HG02678 (cell line): ENCODE results near the gene ERBB4.
"Not testable (repeated sequence)": the region's sequence is repeated elsewhere in the genome, so short reads cannot be mapped to it uniquely, and the experiment has no call there.

Experiments
- ATAC-seq: cut with Tn5 transposase; IDR thresholded peaks from one replicate; pipeline ENCODE4 v1.9.1; 2021; ENCODE audit warnings: mild to moderate bottlenecking, moderate library complexity; ENCODE audit not compliant: unreplicated experiment

ERBB4 gene

GRCh38 chr2:212022966-212023365, 515.6 kb downstream of the ERBB4 start:
- no peak for ATAC-seq

- ATAC-seq, result no peak
Observed at GRCh38 chr2:212021947-212022346, 516.7 kb downstream of the ERBB4 start.

- ATAC-seq, result no peak
Observed at GRCh38 chr2:212015588-212015987, 523.0 kb downstream of the ERBB4 start.

GRCh38 chr2:212013626-212014025, 525.0 kb downstream of the ERBB4 start:
- ATAC-seq, result no peak

- not testable (repeated sequence) for ATAC-seq
Observed at GRCh38 chr2:212010305-212010704, 528.3 kb downstream of the ERBB4 start.

- no peak for ATAC-seq
Observed at GRCh38 chr2:212007972-212008371, 530.6 kb downstream of the ERBB4 start.

- ATAC-seq, result no peak
Observed at GRCh38 chr2:212005085-212005671, 533.4 kb downstream of the ERBB4 start.

- ATAC-seq, result no peak
Observed at GRCh38 chr2:212001325-212001724, 537.3 kb downstream of the ERBB4 start.

GRCh38 chr2:211996857-211997256, 541.7 kb downstream of the ERBB4 start:
- ATAC-seq, result no peak

GRCh38 chr2:211994806-211995205, 543.8 kb downstream of the ERBB4 start:
- no peak for ATAC-seq

GRCh38 chr2:211990335-211990734, 548.3 kb downstream of the ERBB4 start:
- no peak for ATAC-seq

- ATAC-seq, result no peak
Observed at GRCh38 chr2:211986313-211986712, 552.3 kb downstream of the ERBB4 start.

GRCh38 chr2:211985393-211985792, 553.2 kb downstream of the ERBB4 start:
- no peak for ATAC-seq

GRCh38 chr2:211982162-211982561, 556.4 kb downstream of the ERBB4 start:
- no peak for ATAC-seq

- no peak for ATAC-seq
Observed at GRCh38 chr2:211981451-211981850, 557.2 kb downstream of the ERBB4 start.

GRCh38 chr2:211976076-211976475, 562.5 kb downstream of the ERBB4 start:
- ATAC-seq, result no peak

- ATAC-seq, result no peak
Observed at GRCh38 chr2:211967234-211967633, 571.4 kb downstream of the ERBB4 start.

- no peak for ATAC-seq
Observed at GRCh38 chr2:211963969-211964368, 574.6 kb downstream of the ERBB4 start.

- ATAC-seq, result peak; percentile 92
Observed at GRCh38 chr2:211957799-211958198, 580.8 kb downstream of the ERBB4 start.

GRCh38 chr2:211955648-211956047, 583.0 kb downstream of the ERBB4 start:
- no peak for ATAC-seq

GRCh38 chr2:211948932-211949331, 589.7 kb downstream of the ERBB4 start:
- ATAC-seq, result no peak

GRCh38 chr2:211946960-211947359, 591.6 kb downstream of the ERBB4 start:
- ATAC-seq, result no peak

GRCh38 chr2:211944572-211944971, 594.0 kb downstream of the ERBB4 start:
- ATAC-seq, result peak; percentile 40
